ENCODE measurements around the gene IL1A. TPM values are rescaled to one million over a fixed set of nuclear protein-coding genes. Genes with fewer than 3 reads are reported as not detected.

Gene IL1A
- total RNA-seq, 1 experiment from 2014 or later, result 0.10 TPM

DNA sequence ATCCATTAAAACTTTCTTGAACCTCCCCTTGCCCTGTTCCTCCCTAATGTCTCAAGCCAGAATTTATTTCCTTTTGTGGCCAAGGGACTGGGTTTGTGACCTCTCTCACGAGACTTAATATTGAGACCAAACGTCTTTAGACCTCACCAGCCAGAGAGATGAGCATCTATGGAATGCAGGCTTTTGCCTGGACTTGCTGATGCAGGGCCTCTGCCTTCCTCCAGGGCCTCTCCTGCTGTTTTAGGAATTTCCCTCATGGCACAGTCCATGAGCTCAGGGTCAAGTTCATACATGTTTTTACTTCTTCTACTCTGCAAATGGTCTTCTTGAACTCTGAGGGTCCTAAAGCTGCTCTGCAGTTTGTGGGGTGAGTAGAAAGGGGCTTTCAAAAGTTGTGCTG lies 30.0 kb upstream of the IL1A start:
- Histone ChIP-seq H3K4me2 (ENCODE audit: low read length) (peak overlapping the region; percentile 35), H3K9me2 (ENCODE audit: insufficient read depth) (no peaks in the 10 kb centered on the region), H3K9ac (ENCODE audit: low read length) (no peak overlapping the region), H4K20me1 (ENCODE audit: insufficient read depth) (no peaks in the 10 kb centered on the region), H3K4me3 (replicated peaks in 1 of 2; ENCODE audit: low read depth in 1 of 2, low read length in 2 of 2) (no peak overlapping the region), H3K79me2 (ENCODE audit: insufficient read depth, low read length) (no peaks in the 10 kb centered on the region), H3K27me3 (ENCODE audit: insufficient read depth, low read length) (no peaks in the 10 kb centered on the region), H3K27ac (ENCODE audit: low read depth, low read length) (peak overlapping the region; percentile 18; the same call in 1 of the 2 replicates), H3K9me3 (ENCODE audit: control insufficient read depth in 1 of 2, insufficient read depth in 1 of 2, low read depth in 1 of 2, low read length in 2 of 2) (no peaks in the 10 kb centered on the region), H3K4me1 (ENCODE audit: control insufficient read depth in 1 of 2, insufficient read depth in 2 of 2, low read length in 2 of 2) (peaks cover 9 to 25% of the 10 kb centered on the region in 2 experiments), H3K36me3 (ENCODE audit: control insufficient read depth in 1 of 2, insufficient read depth in 2 of 2, low read length in 2 of 2) (no peaks in the 10 kb centered on the region), H2AFZ (ENCODE audit: low read depth, low read length, poor library complexity, severe bottlenecking) (no peak overlapping the region)
- ATAC-seq, result peak; percentile 84
- ChIA-PET CTCF (no interaction called here), POLR2A (no interaction called here), RAD21 (ENCODE audit: low non-redundant PET in 1 of 2, low total read pairs in 2 of 2, uncharacterized antibody in 2 of 2, unreplicated experiment in 2 of 2) (no interaction called here)
- no peak for DNase-seq (ENCODE audit: low read depth, low spot score)
- BruUV-seq (replicated peaks), result no TSS peak
- TF ChIP-seq YY1 (IDR thresholded peaks at IDR 0.05; ENCODE audit: extremely low read depth, insufficient replicate concordance, low read depth, low read length) (no peak), JUND (IDR thresholded peaks at IDR 0.05) (no peak), ZFX (IDR thresholded peaks at IDR 0.05) (no peak), CBX3 (IDR thresholded peaks at IDR 0.05; ENCODE audit: low read depth) (no peak), FOSL1 (IDR thresholded peaks at IDR 0.05; ENCODE audit: low read depth) (no peak), SRF (IDR thresholded peaks at IDR 0.05; ENCODE audit: low read depth) (no peak), POLR2A (IDR thresholded peaks at IDR 0.05; ENCODE audit: borderline replicate concordance, extremely low read depth, insufficient read depth, insufficient read length) (no peak)
- intact Hi-C loops (cut with micrococcal nuclease), result no loop called here

- intact Hi-C loops (cut with micrococcal nuclease), result no loop called here
- DNase-seq (ENCODE audit: low read depth, low spot score), result no peak
- Histone ChIP-seq H3K9me3 (ENCODE audit: control insufficient read depth in 1 of 2, insufficient read depth in 1 of 2, low read depth in 1 of 2, low read length in 2 of 2) (no peaks in the 10 kb centered on the region), H3K27me3 (ENCODE audit: insufficient read depth, low read length) (no peaks in the 10 kb centered on the region), H4K20me1 (ENCODE audit: insufficient read depth) (no peaks in the 10 kb centered on the region), H2AFZ (ENCODE audit: low read depth, low read length, poor library complexity, severe bottlenecking) (no peak overlapping the region), H3K27ac (ENCODE audit: low read depth, low read length) (no peak overlapping the region), H3K4me3 (replicated peaks in 1 of 2; ENCODE audit: low read depth in 1 of 2, low read length in 2 of 2) (no peak overlapping the region), H3K9me2 (ENCODE audit: insufficient read depth) (no peaks in the 10 kb centered on the region), H3K4me2 (ENCODE audit: low read length) (no peak overlapping the region), H3K36me3 (ENCODE audit: control insufficient read depth in 1 of 2, insufficient read depth in 2 of 2, low read length in 2 of 2) (no peaks in the 10 kb centered on the region), H3K4me1 (ENCODE audit: control insufficient read depth in 1 of 2, insufficient read depth in 2 of 2, low read length in 2 of 2) (peaks cover 9 to 25% of the 10 kb centered on the region in 2 experiments), H3K9ac (ENCODE audit: low read length) (no peak overlapping the region), H3K79me2 (ENCODE audit: insufficient read depth, low read length) (no peaks in the 10 kb centered on the region)
- POLR2A ChIA-PET, result no interaction called here
- RAD21 ChIA-PET (ENCODE audit: low non-redundant PET in 1 of 2, low total read pairs in 2 of 2, uncharacterized antibody in 2 of 2, unreplicated experiment in 2 of 2), result no interaction called here
- BruUV-seq (replicated peaks), result no TSS peak
- CTCF ChIA-PET, result no interaction called here
- no peak for TF ChIP-seq SP1 (IDR thresholded peaks at IDR 0.05; ENCODE audit: low read depth)
- ATAC-seq, result no peak
Observed at GRCh38 chr2:112813280-112813966, 29.1 kb upstream of the IL1A start.

Measured in HCT116 (cell line).